SK-N-SH (cell line): ENCODE results near the gene PCBD1. TPM values are rescaled to one million over a fixed set of nuclear protein-coding genes. Genes with fewer than 3 reads are reported as not detected.
A peak's percentile ranks its signal among the peaks of the same experiment; 100 is the strongest.

Source experiments
- CTCF ChIA-PET: fragments of 300-600, 350-600 bp; formaldehyde crosslinking; extraction: SDS; loops from one replicate; lab custom pipeline; 2021; lab: Yijun Ruan, JAX
- POLR2A ChIA-PET: fragments of 350-600 bp; sonication (Branson Sonifier 250); formaldehyde crosslinking; extraction: SDS; loops from one replicate; lab custom pipeline; 2020; ENCODE audit warnings: antibody characterized with exemption, inconsistent platforms; lab: Yijun Ruan, JAX
- DNase-seq: peaks from one replicate; pipeline ENCODE4 v3.0.0; 2012
- H2AFZ ChIP-seq: fragments of 200-600 bp; sonication (generic); 2 replicates; pipeline ENCODE4 v1.8.1; 2016; ENCODE audit warnings: antibody characterized with exemption, mild to moderate bottlenecking, low read depth
- H3F3A ChIP-seq: fragments of 200-600 bp; sonication (generic); replicated peaks from 2 replicates; pipeline ENCODE3; 2016; ENCODE audit warnings: antibody characterized with exemption, mild to moderate bottlenecking; ENCODE audit not compliant: insufficient read depth
- H3K27ac ChIP-seq, 2 experiments: fragments of 200-500 bp in 1 of 2; fragments of 200-600 bp in 1 of 2; sonication (Bioruptor generic) in 1 of 2; sonication (generic), shearing (Covaris generic) in 1 of 2; 2 replicates each; pipeline versions ENCODE4 v1.5.1 to v1.6.1; 2014 to 2016; ENCODE audit warnings: low read depth in 2 of 2, inconsistent platforms in 1 of 2, low read length in 1 of 2, mild to moderate bottlenecking in 1 of 2, mixed read lengths in 1 of 2
- H3K27me3 ChIP-seq: fragments of 200-600 bp; sonication (generic), shearing (Covaris generic); 2 replicates; pipeline ENCODE4 v1.6.1; 2016; ENCODE audit warnings: mixed run types; ENCODE audit not compliant: insufficient read depth
- H3K36me3 ChIP-seq, 2 experiments: fragments of 200-500 bp in 1 of 2; fragments of 200-600 bp in 1 of 2; sonication (Bioruptor generic) in 1 of 2; sonication (generic) in 1 of 2; replicated peaks in 1 of 2; 2 replicates each; pipeline versions ENCODE3 to v1.5.1; 2014 to 2016; ENCODE audit warnings: low read length in 1 of 2, mild to moderate bottlenecking in 1 of 2; ENCODE audit not compliant: insufficient read depth in 2 of 2, control insufficient read depth in 1 of 2
- H3K4me1 ChIP-seq, 2 experiments: fragments of 200-500 bp in 1 of 2; fragments of 200-600 bp in 1 of 2; sonication (Bioruptor generic) in 1 of 2; sonication (generic), shearing (Covaris generic) in 1 of 2; 2 replicates each; pipeline versions ENCODE4 v1.5.1 to v1.6.1; 2014 to 2016; ENCODE audit warnings: low read depth in 1 of 2, low read length in 1 of 2, mixed run types in 1 of 2; ENCODE audit not compliant: insufficient read depth in 2 of 2, control insufficient read depth in 1 of 2
- H3K4me2 ChIP-seq: fragments of 200-600 bp; sonication (generic), shearing (Covaris generic); 2 replicates; pipeline ENCODE4 v1.6.1; 2017; ENCODE audit warnings: mixed run types
- H3K4me3 ChIP-seq, 2 experiments: fragments of 200-500 bp in 1 of 2; fragments of 200-600 bp in 1 of 2; sonication (Bioruptor generic) in 1 of 2; sonication (generic), shearing (Covaris generic) in 1 of 2; 2 replicates each; pipeline versions ENCODE4 v1.5.1 to v1.8.1; 2014 to 2016; ENCODE audit warnings: low read depth in 2 of 2, inconsistent platforms in 1 of 2, low read length in 1 of 2, mild to moderate bottlenecking in 1 of 2, mixed read lengths in 1 of 2, moderate library complexity in 1 of 2
- H3K79me2 ChIP-seq: fragments of 200-600 bp; sonication (generic); 2 replicates; pipeline ENCODE4 v1.8.1; 2017; ENCODE audit warnings: mild to moderate bottlenecking; ENCODE audit not compliant: insufficient read depth
- H3K9ac ChIP-seq: fragments of 200-600 bp; sonication (generic); 2 replicates; pipeline ENCODE4 v1.6.1; 2017; ENCODE audit warnings: mixed run types
- H3K9me2 ChIP-seq: fragments of 200-600 bp; sonication (generic); 2 replicates; pipeline ENCODE4 v1.6.1; 2017; ENCODE audit warnings: mixed run types
- H3K9me3 ChIP-seq: fragments of 200-600 bp; sonication (generic); 2 replicates; pipeline ENCODE4 v1.6.1; 2017; ENCODE audit warnings: mixed run types, mild to moderate bottlenecking, moderate library complexity
- H4K20me1 ChIP-seq: fragments of 200-600 bp; sonication (generic); 2 replicates; pipeline ENCODE4 v1.6.1; 2017; ENCODE audit warnings: mild to moderate bottlenecking, mixed run types; ENCODE audit not compliant: insufficient read depth
- FOSL2 ChIP-seq: IDR thresholded peaks from 2 replicates; pipeline ENCODE4 v1.4.0; 2012; ENCODE audit warnings: low read depth, mild to moderate bottlenecking, moderate library complexity, borderline replicate concordance
- GABPA ChIP-seq: IDR thresholded peaks from 2 replicates; pipeline ENCODE4 v1.4.0; 2012; ENCODE audit warnings: low read depth, mild to moderate bottlenecking
- JUND ChIP-seq: IDR thresholded peaks from 2 replicates; pipeline ENCODE4 v1.4.0; 2012
- MEF2A ChIP-seq: IDR thresholded peaks from 2 replicates; pipeline ENCODE4 v1.4.0; 2012; ENCODE audit warnings: low read depth, borderline replicate concordance
- MXI1 ChIP-seq: IDR thresholded peaks from 2 replicates; pipeline ENCODE4 v1.6.1; 2012; ENCODE audit warnings: mild to moderate bottlenecking, low read depth, low read length, improper control_type of control experiment
- NFIC ChIP-seq: IDR thresholded peaks from 2 replicates; pipeline ENCODE4 v1.4.0; 2012; ENCODE audit warnings: borderline replicate concordance
- POLR2AphosphoS5 ChIP-seq: IDR thresholded peaks from 2 replicates; pipeline ENCODE4 v1.6.1; 2012; ENCODE audit warnings: low read depth, low read length
- RCOR1 ChIP-seq: fragments of 150-350 bp; IDR thresholded peaks from 2 replicates; pipeline ENCODE4 v1.6.1; 2017; ENCODE audit warnings: antibody characterized with exemption, low read length
- RFX5 ChIP-seq: IDR thresholded peaks from 2 replicates; pipeline ENCODE4 v1.6.1; 2012; ENCODE audit warnings: mild to moderate bottlenecking, improper control_type of control experiment, low read length
- RXRA ChIP-seq: IDR thresholded peaks from 2 replicates; pipeline ENCODE4 v1.4.0; 2012; ENCODE audit warnings: low read depth, mild to moderate bottlenecking, borderline replicate concordance
- SMC3 ChIP-seq: IDR thresholded peaks from 2 replicates; pipeline ENCODE4 v1.6.1; 2012; ENCODE audit warnings: low read depth, low read length, improper control_type of control experiment
- TEAD4 ChIP-seq: IDR thresholded peaks from 2 replicates; pipeline ENCODE4 v1.4.0; 2012; ENCODE audit warnings: mild to moderate bottlenecking, borderline replicate concordance; ENCODE audit not compliant: insufficient read depth
- USF1 ChIP-seq: IDR thresholded peaks from 2 replicates; pipeline ENCODE4 v1.4.0; 2012; ENCODE audit warnings: low read depth, borderline replicate concordance
- USF2 ChIP-seq: fragments of 150-350 bp; IDR thresholded peaks from 2 replicates; pipeline ENCODE4 v1.6.1; 2017; ENCODE audit warnings: antibody characterized with exemption, low read length, low read depth, borderline replicate concordance
- YY1 ChIP-seq: IDR thresholded peaks from 2 replicates; pipeline ENCODE4 v1.4.0; 2012; ENCODE audit warnings: low read depth, mild to moderate bottlenecking
- whole genome bisulfite sequencing: methylation state at CpG from one replicate; pipeline ENCODE4 v1.1.6; 2017; ENCODE audit warnings: low lambda C conversion rate; 5-methylcytosine and 5-hydroxymethylcytosine counted together
- polyA plus RNA-seq, 3 experiments: library from polyadenylated mRNA; depleted of rRNA; stranded (reverse); fragments of >200 nt; gene quantifications; 2 replicates each; pipeline ENCODE4 v1.2.3, GENCODE V29; 2012
- TF ChIP-seq, protein P1 (sequence below): IDR thresholded peaks from 2 replicates; pipeline ENCODE4; 2012

The PCBD1 gene
- polyA plus RNA-seq, 1 of the 3 experiments (the other 2 are of a cell fraction) = 112 TPM

GRCh38 chr10:70911386-70911785, 23.0 kb upstream of the PCBD1 start (continued):
- TF ChIP-seq USF2 (no peak), MEF2A (no peak), RCOR1 (no peak), JUND (no peak), YY1 (no peak), GABPA (no peak), USF1 (no peak), TEAD4 (no peak)

DNA sequence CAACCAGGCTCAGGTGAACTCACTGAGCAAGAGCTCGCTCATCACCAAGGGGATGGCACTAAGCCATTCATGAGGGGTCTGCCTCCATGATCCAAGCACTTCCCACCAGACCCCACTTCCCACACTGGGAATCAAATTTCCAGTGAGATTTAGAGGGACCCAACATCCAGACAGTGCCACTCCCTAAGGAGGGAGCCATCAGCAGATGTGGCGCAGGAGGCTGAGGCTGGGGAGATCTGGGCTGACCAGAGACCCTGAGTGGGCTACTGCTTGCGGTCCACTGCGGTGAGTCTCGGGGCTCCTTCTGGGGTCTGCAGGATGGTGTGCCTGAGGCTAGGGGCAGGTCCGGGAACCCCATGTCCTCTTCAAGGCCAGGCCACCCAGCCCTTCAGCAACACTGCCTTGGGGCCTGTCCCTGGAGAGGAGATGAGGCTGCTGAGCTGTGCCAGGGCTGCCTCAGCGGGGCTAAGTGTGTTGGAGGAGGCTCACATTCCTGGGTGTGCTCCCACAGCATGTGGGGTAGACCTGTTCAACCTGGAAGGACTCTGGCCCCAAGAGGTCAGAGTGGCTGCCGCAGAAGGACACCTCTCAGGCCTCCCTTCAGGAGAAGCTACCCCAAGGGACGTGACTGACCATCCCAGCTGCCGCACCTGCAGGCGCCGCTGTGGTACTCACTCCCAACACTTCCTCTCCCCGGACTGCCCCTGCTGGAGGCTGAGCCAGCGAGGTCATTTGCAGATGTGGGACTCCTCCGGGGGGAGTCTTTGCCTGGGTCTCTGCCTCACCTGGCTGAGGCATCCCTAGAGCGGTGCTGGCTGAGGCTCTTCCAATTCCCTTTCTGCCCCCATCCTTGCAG, 22.3 kb upstream of the PCBD1 start:
- H2AFZ ChIP-seq = no peak overlapping the region
- no peaks in the 10 kb centered on the region for H3K9me3 ChIP-seq
- H3K79me2 ChIP-seq = no peaks in the 10 kb centered on the region
- ChIA-PET CTCF (interaction anchor here (0.9 to 7.8 kb wide), 3 partner anchors 7 to 37 kb away, joined by 3 to 65 read pairs (median 30); no protein-coding TSS in a partner anchor), POLR2A (no interaction called here)
- no peak overlapping the region for H3K27ac ChIP-seq
- H3F3A ChIP-seq = no peaks in the 10 kb centered on the region
- no peaks in the 10 kb centered on the region for H3K36me3 ChIP-seq
- no peak overlapping the region for H3K4me2 ChIP-seq
- H3K4me1 ChIP-seq = peaks cover 0 to 7% of the 10 kb centered on the region in 2 experiments; a peak in 1 of 4 replicates
- H3K4me3 ChIP-seq = no peak overlapping the region
- peak; percentile 8 for DNase-seq
- no peaks in the 10 kb centered on the region for H3K9me2 ChIP-seq
- 75% methylated on average over 9 of the region's 16 CpGs for whole genome bisulfite sequencing
- TF ChIP-seq POLR2AphosphoS5 (no peak), JUND (no peak), RFX5 (no peak), SMC3 (no peak), RXRA (no peak), FOSL2 (no peak), YY1 (no peak), MXI1 (no peak), USF1 (no peak), USF2 (no peak), NFIC (no peak)
- TF ChIP-seq, protein P1, sequence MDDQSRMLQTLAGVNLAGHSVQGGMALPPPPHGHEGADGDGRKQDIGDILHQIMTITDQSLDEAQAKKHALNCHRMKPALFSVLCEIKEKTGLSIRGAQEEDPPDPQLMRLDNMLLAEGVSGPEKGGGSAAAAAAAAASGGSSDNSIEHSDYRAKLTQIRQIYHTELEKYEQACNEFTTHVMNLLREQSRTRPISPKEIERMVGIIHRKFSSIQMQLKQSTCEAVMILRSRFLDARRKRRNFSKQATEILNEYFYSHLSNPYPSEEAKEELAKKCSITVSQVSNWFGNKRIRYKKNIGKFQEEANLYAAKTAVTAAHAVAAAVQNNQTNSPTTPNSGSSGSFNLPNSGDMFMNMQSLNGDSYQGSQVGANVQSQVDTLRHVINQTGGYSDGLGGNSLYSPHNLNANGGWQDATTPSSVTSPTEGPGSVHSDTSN = no peak
- TF ChIP-seq, all 33 proteins: peak for 0
- H4K20me1 ChIP-seq = no peaks in the 10 kb centered on the region
- H3K9ac ChIP-seq = no peak overlapping the region
- 0 out of 2 replicates have a peak, but pooled peaks cover 7% of the 10 kb centered on the region for H3K27me3 ChIP-seq
